Body of pancreas (tissue), 4 donors: ENCODE results near the gene IFIH1. TPM values are rescaled to one million over a fixed set of nuclear protein-coding genes. Genes with fewer than 3 reads are reported as not detected.

Experiments used
- ATAC-seq: fragments of 150-250 bp; one replicate; pipeline ENCODE4 v1.9.1; 2016
- DNase-seq, 4 donors: peaks; one replicate each; pipeline ENCODE4 v3.0.0-alpha.2; 2019
- H3K27ac ChIP-seq, 4 donors: fragments of 200-600 bp; sonication (generic); 1 replicate in 3 of 4; 2 replicates in 1 of 4; pipeline versions ENCODE4 v1.5.1 to v1.6.1; 2016 to 2019; ENCODE audit warnings: mild to moderate bottlenecking in 1 of 4, mixed read lengths in 1 of 4, moderate library complexity in 1 of 4
- H3K27me3 ChIP-seq, 2 donors: fragments of 200-600 bp; sonication (generic); one replicate each; pipeline ENCODE4 v1.6.0; 2016; ENCODE audit warnings: mild to moderate bottlenecking in 1 of 2
- H3K36me3 ChIP-seq, 2 donors: fragments of 200-600 bp; sonication (generic); replicated peaks in 1 of 2; 2 replicates each; pipeline ENCODE4 v1.5.1; 2016; ENCODE audit warnings: low read depth in 2 of 2; ENCODE audit not compliant: insufficient read depth in 1 of 2
- H3K4me1 ChIP-seq: fragments of 200-600 bp; sonication (generic); one replicate; pipeline ENCODE4 v1.6.0; 2016
- H3K4me3 ChIP-seq, 2 donors: fragments of 200-600 bp; sonication (generic); 1 replicate in 1 of 2; 2 replicates in 1 of 2; pipeline ENCODE4 v1.5.1; 2016 to 2019
- H3K9me3 ChIP-seq, 3 donors: fragments of 200-600 bp; sonication (generic); 1 replicate in 2 of 3; 2 replicates in 1 of 3; pipeline ENCODE4 v1.5.1; 2016
- POLR2A ChIP-seq, 3 donors: fragments of 450-650 bp; IDR thresholded peaks; one replicate each; pipeline ENCODE4 v1.6.1; 2016; ENCODE audit warnings: antibody characterized with exemption in 3 of 3, mild to moderate bottlenecking in 2 of 3
- WGBS, 2 donors: methylation state at CpG; one replicate each; pipeline ENCODE4 v1.1.5; 2017; 5-methylcytosine and 5-hydroxymethylcytosine counted together
- intact Hi-C: fragments of 100-400 bp; cut with DNase I; formaldehyde crosslinking; loops from one replicate; pipeline ENCODE4 v1.15.1; 2023
- total RNA-seq, 2 donors: library from RNA; depleted of rRNA; stranded (reverse); fragments of >200 nt; gene quantifications; one replicate each; pipeline ENCODE4 v1.1.0, GENCODE V29; 2016
- TF ChIP-seq, protein P1 (sequence below), 7 experiments: fragments of 450-650 bp in 4 of 7; fragments of 200-600 bp in 3 of 7; sonication (generic) in 3 of 7; IDR thresholded peaks; one replicate each; pipeline ENCODE4 v1.5.1; 2016 to 2019; ENCODE audit warnings: antibody characterized with exemption in 7 of 7

Gene IFIH1
- total RNA-seq, 2 donors from 2014 or later = 12.5 to 13.2 TPM

DNA sequence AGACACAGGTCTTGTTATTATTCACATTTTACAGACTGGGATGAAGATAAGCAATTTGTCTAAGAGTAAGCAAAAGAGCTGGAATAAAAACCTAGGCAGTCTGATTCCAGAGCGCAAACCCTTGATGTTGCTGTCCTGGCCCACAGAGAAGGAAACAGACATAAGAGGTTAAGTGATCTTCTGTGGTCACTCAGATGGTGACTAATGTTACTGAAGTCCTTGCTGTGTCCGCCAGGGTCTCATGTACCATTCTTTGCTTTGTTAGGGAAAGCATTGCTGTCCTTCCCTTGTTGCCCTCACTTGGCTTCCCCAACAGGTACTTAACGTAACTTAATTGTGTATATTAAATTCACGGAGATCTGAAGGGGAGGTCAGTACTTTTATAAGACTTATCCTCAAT lies 60.3 kb downstream of the IFIH1 start:
- WGBS, 2 donors = 89 to 92% methylated on average over 4 of the region's 4 CpGs
- no peak overlapping the region for H3K27ac ChIP-seq
- TF ChIP-seq POLR2A (IDR thresholded peaks at IDR 0.05) = no peak
- TF ChIP-seq, protein P1, sequence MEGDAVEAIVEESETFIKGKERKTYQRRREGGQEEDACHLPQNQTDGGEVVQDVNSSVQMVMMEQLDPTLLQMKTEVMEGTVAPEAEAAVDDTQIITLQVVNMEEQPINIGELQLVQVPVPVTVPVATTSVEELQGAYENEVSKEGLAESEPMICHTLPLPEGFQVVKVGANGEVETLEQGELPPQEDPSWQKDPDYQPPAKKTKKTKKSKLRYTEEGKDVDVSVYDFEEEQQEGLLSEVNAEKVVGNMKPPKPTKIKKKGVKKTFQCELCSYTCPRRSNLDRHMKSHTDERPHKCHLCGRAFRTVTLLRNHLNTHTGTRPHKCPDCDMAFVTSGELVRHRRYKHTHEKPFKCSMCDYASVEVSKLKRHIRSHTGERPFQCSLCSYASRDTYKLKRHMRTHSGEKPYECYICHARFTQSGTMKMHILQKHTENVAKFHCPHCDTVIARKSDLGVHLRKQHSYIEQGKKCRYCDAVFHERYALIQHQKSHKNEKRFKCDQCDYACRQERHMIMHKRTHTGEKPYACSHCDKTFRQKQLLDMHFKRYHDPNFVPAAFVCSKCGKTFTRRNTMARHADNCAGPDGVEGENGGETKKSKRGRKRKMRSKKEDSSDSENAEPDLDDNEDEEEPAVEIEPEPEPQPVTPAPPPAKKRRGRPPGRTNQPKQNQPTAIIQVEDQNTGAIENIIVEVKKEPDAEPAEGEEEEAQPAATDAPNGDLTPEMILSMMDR (IDR thresholded peaks at IDR 0.05) = no peak

DNA sequence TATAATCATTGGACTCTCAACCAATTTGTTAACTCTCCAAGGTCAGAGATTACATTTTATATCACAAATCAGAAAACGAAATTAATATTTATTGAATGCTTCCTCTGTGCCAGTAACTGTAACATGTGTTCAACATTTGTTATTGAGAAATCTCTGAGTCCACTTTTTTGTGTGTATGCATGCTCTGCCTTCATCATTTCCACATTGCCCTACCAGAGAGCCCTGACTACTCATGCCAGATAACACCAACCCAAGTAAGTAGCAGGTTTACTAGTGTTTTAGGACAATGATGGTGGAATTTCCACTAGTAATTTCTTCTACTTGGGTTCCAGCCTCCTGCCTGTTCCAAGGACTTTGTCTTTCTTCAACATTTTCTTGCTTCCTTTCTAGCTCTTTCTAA lies 61.1 kb downstream of the IFIH1 start:
- Histone ChIP-seq H3K9me3 (no peaks in the 10 kb centered on the region), H3K27ac (no peak overlapping the region), H3K36me3 (no peaks in the 10 kb centered on the region), H3K4me1 (no peaks in the 10 kb centered on the region), H3K4me3 (no peak overlapping the region), H3K27me3 (no peaks in the 10 kb centered on the region)
- 14 to 15% methylated on average over 1 of the region's 1 CpG for WGBS, 2 donors
- DNase-seq (no peak), ATAC-seq (no peak)
- intact Hi-C loops = no loop called here
- no peak for TF ChIP-seq POLR2A (IDR thresholded peaks at IDR 0.05)
- TF ChIP-seq, protein P1 (IDR thresholded peaks at IDR 0.05) = no peak

More for the DNA sequence above, 60.3 kb downstream of the IFIH1 start:
- ATAC-seq = no peak
- DNase-seq = no peak
- H3K27me3 ChIP-seq = no peaks in the 10 kb centered on the region
- H3K4me1 ChIP-seq = no peaks in the 10 kb centered on the region
- no peaks in the 10 kb centered on the region for H3K9me3 ChIP-seq
- H3K4me3 ChIP-seq = no peak overlapping the region
- intact Hi-C loops = no loop called here
- H3K36me3 ChIP-seq = no peaks in the 10 kb centered on the region

DNA sequence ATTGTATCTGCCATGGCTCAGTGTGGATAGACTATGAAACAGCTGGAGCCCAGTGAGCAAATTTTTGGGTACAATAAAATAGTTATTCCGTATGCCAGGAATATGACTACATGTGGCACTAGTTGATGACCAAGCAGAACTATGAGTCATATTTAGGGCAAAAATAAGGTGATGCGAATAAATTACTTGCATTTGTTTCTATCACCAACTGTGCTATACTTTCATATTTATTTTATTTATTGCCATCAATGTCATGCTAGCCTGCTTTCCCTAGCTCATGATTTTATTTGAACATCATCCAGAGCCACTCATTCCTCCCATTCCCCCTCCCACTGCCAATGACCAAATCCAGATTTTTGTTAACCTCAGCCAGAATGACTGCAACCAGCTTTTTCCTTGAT lies 61.9 kb downstream of the IFIH1 start:
- no peak for DNase-seq
- Histone ChIP-seq H3K4me1 (no peaks in the 10 kb centered on the region), H3K27me3 (no peaks in the 10 kb centered on the region), H3K27ac (no peak overlapping the region), H3K36me3 (no peaks in the 10 kb centered on the region), H3K4me3 (no peak overlapping the region), H3K9me3 (no peaks in the 10 kb centered on the region)
- intact Hi-C loops = no loop called here
- 78 to 85% methylated on average over 2 of the region's 2 CpGs for WGBS, 2 donors
- TF ChIP-seq, protein P1 (IDR thresholded peaks at IDR 0.05) = no peak
- TF ChIP-seq POLR2A (IDR thresholded peaks at IDR 0.05) = no peak
- no peak for ATAC-seq

DNA sequence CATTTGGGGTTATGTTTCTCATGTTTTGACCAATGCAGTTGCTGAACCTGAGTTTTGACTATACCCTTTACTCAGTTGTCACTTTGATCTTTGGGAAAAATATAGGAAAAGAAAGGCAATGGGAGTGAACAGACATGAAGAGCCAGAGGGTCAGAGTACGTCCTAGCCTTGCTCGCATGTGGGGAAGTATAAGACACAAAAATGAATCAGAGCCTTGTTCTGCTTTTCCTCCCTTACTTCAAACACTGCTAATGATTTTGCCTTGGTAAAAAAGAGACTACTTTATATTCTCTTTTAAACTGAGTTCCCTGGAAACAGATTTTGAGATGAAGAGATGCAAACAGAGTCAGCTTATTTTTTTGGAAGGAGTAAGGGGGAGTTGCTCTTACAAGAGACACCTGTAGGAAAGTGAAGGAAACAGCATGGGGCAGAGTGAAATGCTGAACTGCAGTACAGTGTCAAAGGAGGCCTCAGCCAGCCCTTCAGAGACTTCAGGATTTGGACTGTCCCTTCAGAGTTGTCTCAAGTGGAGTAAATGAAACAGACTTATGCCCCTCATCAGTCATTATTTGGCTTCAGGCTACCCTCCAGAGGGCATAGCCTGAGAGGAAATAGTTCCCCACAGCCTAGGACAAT lies 64.1 kb downstream of the IFIH1 start:
- ATAC-seq (no peak), DNase-seq (no peak)
- Histone ChIP-seq H3K27ac (no peak overlapping the region), H3K27me3 (no peaks in the 10 kb centered on the region), H3K9me3 (no peaks in the 10 kb centered on the region), H3K4me3 (no peak overlapping the region), H3K4me1 (no peaks in the 10 kb centered on the region), H3K36me3 (no peaks in the 10 kb centered on the region)
- 62 to 89% methylated on average over 2 of the region's 2 CpGs for WGBS, 2 donors
- TF ChIP-seq, protein P1 (IDR thresholded peaks at IDR 0.05) = no peak
- TF ChIP-seq POLR2A (IDR thresholded peaks at IDR 0.05) = no peak
- intact Hi-C loops = no loop called here

DNA sequence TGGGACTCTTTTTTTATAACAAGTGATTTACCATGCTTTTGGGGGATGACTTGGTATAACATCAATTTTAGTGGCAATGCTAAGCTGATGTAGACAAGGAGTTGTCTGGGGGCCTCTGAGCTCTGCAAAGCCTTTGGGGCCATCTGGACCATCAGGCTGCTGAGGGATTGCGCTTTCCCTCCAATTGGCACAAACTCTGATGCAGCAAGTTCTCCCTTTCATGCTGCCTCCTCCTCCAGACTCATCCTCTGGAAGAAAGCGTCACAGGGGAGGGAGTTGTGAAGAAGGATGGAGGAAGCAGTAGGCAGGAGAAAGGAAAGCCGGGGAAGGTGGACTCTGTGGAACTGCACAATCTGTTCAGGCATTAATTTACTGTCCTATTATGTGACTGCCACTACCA lies 65.0 kb downstream of the IFIH1 start:
- Histone ChIP-seq H3K27ac (no peak overlapping the region), H3K4me3 (no peak overlapping the region), H3K9me3 (no peaks in the 10 kb centered on the region), H3K36me3 (no peaks in the 10 kb centered on the region), H3K27me3 (no peaks in the 10 kb centered on the region), H3K4me1 (no peaks in the 10 kb centered on the region)
- TF ChIP-seq, protein P1 (IDR thresholded peaks at IDR 0.05) = no peak
- TF ChIP-seq POLR2A (IDR thresholded peaks at IDR 0.05) = no peak
- intact Hi-C loops = no loop called here
- WGBS, 2 donors = 65 to 93% methylated on average over 3 of the region's 3 CpGs
- ATAC-seq (no peak), DNase-seq (no peak)
